Stimulated activated CD8-positive, alpha-beta memory T cell treated with anti-CD3 and anti-CD28 coated beads, Interleukin-7, amount 100 ng/mL, for 4 hours (primary cell): ENCODE results near the gene BRICD5.

Experiments used
- DNase-seq, 2 donors: peaks; one replicate each; pipeline ENCODE4 v3.0.0-alpha.2; 2020; ENCODE audit warnings: low read depth in 2 of 2

BRICD5 gene

DNA sequence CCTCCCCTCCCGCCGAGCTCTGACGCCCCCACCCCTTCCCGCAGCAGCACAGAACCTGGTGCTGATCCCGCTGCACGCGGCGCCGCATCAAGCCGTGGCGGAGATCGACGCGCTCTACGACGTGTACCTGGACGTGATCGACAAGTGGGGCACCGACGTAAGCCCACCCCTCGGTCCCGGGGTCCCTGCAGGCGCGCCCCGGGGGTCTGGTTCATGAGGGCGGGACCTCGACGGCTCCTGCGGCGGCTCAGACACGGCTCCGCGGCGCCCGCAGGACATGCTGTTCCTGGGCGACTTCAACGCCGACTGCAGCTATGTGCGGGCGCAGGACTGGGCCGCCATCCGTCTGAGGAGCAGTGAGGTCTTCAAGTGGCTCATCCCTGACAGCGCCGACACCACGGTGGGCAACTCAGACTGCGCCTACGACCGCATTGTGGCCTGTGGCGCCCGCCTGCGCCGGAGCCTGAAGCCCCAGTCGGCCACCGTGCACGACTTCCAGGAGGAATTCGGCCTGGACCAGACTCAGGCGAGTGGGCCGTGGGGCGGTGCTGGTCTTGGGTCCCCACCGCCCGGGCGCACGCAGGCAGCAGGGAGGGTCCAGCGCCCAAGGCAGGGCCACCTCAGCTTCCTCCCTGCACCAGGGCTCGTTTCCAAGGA, 27.0 kb upstream of the BRICD5 start:
- DNase-seq: no peak

DNA sequence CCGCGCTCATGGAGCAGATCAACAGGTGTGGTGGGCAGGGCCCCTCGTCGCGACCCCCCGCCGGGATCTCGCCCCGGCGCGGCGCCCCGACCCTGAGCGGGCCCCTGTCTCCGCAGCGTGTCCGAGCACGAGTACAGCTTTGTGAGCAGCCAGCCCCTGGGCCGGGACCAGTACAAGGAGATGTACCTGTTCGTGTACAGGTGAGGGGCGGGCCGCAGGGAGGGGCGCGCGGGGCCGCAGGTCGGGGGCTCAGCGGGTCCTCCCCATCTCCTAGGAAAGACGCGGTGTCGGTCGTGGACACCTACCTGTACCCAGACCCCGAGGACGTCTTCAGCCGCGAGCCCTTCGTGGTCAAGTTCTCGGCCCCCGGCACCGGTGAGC, 26.4 kb upstream of the BRICD5 start:
- DNase-seq: no peak

DNA sequence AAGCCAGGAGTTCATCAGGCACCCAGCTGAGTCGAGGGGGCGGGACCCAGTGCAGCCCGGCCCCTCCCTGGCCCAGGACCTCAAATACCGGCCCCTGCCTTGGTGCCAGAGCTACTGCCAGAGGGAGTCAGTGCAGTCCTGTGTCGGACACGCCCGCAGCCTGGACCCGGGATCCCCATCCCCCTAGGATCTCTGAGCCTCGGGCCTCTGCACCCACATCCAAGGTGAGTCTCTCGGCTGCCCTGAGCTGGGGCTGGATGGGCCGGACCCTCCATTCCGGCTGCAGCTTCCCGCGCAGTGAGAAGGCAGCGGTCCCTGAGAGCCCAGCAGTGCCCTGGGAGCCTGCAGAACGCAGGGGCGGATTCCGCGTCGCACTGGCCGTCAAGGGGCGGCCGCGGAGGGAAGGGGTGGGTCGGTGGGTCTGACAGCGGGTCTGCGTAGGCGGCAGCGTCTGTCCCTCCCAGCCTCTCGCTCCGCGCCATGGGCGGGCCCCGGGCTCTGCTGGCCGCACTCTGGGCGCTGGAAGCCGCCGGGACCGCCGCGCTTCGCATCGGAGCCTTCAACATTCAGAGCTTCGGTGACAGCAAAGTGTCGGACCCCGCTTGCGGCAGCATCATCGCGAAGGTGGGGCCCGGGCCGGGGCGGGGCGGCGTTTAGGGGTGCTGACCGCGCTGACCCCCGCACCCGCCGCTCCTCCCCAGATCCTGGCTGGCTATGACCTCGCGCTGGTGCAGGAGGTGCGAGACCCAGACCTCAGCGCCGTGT, 25.9 kb upstream of the BRICD5 start, which contains the start of gene DNASE1L2:
Gene DNASE1L2 (plus strand): TSS at position 108 of the 765 bp plus-strand sequence. CDS start 373 bp downstream, at position 481.
- no peak for DNase-seq

DNA sequence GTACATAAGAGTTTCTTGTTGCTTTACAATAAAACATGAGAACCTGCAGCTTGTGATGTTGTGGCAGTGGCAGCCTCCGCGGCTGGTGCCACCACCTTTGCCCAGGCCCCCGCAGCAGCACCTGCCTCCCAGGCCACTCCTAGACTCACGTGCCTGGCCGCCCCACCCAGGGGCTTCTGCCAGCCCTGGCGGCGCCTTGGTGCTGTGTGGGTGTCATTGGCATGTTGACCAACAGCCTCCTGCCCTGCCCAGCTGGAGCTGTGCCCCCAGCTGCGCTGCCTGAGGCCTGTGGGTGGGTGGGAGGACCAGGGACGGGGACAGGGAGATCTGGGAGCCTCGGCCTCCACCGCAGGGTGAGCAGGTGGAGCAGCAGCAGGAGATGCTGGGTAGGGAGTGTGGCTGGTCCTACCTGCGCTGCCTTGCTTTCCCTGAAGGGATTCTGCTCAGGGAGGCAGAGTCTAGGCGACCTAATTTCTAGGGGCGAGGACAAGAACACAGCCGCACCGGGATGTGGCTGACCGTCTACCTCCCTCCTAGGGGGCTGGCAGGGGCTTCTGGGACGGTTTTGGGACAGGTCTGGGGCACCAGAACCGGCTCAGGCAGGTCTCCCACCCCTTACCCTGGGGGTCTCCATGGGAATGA, 25.2 kb upstream of the BRICD5 start:
- no peak for DNase-seq

DNA sequence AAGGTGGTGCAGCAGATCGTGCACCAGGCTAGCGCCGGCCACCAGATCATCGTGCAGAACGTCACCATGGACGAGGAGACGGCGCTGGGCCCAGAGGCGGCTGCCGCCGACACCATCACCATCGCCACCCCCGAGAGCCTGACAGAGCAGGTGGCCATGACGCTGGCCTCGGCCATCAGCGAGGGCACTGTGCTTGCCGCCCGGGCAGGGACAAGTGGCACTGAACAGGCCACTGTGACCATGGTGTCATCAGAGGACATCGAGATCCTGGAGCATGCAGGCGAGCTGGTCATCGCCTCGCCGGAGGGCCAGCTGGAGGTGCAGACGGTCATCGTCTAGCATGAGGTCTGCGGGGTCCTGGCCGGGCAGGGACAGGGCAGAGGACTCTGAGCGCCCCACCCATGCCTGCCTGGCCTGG, 24.6 kb upstream of the BRICD5 start:
- no peak for DNase-seq

GRCh38 chr16:2234813-2235170, 24.1 kb upstream of the BRICD5 start:
- no peak for DNase-seq

DNA sequence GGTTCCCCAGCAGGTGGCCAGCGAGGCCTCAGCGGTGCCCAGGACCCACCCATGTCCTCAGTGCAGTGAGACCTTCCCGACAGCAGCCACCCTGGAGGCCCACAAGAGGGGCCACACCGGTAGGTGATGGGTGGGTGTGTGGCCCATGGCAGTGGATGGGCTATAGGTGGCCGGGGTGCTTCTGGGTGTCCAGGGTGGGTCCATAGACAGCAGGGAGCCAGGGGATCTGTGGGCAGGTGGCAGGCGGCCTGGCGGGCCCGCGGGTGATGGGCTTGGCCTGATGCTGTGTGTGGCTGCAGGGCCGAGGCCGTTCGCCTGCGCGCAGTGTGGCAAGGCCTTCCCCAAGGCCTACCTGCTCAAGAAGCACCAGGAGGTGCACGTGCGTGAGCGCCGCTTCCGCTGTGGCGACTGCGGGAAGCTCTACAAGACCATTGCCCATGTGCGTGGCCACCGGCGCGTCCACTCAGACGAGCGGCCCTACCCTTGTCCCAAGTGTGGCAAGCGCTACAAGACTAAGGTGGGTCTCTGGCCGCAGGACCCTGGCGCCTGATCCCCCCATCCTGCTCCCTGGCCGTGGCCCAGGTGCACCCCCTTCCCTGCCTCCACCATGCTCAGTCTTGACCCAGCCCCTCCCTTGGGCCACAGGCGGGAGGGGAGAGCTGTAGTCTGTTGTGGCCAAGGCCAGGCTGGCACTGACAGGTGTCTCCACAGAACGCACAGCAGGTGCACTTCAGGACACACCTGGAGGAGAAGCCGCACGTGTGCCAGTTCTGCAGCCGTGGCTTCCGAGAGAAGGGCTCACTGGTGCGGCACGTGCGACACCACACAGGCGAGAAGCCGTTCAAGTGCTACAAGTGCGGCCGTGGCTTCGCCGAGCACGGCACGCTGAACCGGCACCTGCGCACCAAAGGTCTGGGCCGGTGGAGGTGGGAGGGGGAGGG, 23.5 kb upstream of the BRICD5 start:
- DNase-seq: no peak

DNA sequence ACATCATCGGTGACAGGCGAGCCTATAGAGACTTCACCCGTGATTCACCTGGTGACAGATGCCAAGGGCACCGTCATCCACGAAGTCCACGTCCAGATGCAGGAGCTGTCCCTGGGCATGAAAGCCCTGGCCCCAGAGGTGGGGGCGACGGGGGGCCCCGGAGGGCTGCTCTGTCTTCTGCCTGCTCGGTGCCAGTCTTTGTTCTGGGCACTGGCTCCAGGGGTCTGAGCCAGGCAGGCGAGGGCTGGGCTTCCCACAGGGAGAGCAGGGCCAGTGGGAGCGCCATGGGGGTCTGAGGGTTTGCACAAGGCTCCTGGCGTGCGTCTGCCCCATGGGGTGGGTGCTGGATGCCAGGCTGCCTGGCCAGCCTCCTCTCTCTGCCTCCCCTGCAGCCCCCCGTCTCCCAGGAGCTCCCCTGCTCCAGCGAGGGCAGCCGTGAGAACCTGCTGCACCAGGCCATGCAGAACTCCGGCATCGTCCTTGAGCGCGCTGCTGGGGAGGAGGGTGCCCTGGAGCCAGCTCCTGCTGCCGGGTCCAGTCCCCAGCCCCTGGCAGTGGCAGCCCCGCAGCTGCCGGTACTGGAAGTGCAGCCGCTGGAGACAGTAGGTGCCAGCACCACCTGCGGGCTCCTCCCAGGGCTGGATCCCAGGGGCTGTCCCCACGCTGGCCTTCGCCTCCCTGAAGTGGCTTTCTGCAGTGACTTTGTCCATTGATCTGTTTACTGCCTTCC, 22.5 kb upstream of the BRICD5 start:
- no peak for DNase-seq

GRCh38 chr16:2232094-2232990, 21.7 kb upstream of the BRICD5 start:
- DNase-seq: no peak

- DNase-seq: no peak
These were observed 20.6 kb upstream of the BRICD5 start for GRCh38 chr16:2231016-2231931.

- DNase-seq: no peak
These were observed 19.7 kb upstream of the BRICD5 start for GRCh38 chr16:2230376-2230775.

DNA sequence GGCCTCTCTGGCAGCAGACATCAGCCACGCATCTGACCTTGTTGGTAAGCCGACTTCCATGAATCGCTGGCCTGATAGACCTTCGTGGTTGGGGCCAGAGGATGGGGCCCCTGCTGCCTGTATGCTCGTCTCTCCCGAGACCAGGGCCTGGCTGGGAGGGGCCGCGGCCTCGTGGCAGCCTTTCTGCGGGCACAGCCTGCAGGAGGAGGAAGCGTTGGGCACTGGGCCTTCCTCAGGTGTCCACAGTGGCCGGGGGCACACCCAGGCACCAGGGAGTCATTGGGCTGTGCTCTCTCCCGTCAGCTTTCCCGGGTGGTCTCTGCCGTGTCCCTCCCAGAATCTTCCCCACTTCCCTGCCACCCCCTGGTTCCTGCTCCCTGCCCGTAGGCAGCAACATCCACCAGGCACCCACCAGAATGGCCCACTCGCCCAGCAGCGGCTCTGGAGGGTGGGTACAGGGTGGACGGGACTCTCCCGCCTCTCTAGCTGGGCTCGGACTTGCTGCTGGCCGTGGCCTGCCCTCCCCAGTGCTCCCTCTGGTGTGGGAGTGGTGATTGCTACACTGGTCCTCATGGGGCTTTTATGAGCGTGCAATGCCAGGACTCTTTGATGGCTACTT, 19.1 kb upstream of the BRICD5 start:
- DNase-seq: no peak

- DNase-seq: no peak
These were observed 18.4 kb upstream of the BRICD5 start for GRCh38 chr16:2229091-2229490.

DNA sequence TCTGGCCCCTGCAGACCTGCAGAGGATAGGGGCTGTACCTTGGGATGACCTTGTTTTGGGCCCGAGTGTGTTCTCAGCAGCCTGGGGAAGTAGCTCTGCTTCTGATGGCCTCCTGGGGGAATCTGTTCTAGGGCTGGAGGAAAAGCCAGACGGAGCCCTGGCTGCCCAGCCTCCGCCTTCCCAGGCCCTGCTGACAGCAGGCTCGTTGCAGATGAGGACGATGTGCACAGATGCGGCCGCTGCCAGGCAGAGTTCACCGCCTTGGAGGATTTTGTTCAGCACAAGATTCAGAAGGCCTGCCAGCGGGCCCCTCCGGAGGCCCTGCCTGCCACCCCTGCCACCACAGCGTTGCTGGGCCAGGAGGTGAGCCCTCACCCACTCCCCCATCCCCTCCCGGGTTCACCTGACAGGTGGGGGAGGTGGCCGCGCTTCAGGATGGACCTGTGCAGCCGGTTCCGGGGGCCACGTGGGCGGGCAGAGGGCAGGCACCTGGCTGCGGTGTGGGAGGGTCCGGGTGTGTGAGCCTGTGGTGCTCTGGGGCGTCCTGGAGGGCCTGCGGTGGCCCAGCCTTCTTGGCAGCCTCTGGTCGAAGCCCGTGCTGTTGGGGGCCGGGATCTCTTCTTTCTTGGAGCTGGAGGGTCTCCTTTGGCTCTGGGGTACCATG, 17.6 kb upstream of the BRICD5 start:
- no peak for DNase-seq

DNA sequence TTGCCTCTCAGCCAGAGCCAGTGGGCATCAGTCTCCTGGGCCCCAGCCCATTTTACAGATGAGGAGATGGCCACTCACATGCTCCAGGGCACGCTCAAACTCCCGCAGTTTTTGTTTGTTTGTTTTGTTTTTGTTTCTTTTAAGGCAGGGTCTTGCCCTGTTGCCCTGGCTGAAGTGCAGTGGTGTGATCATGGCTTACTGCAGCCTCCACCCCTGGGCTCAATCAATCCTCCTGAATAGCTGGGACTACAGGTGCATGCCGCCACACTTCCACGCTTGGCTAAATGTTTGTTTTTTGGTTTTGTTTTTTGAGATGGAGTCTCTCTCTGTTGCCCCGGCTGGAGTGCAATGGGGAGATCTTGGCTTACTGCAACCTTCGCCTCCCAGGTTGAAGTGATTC, 16.3 kb upstream of the BRICD5 start:
- DNase-seq: no peak

DNA sequence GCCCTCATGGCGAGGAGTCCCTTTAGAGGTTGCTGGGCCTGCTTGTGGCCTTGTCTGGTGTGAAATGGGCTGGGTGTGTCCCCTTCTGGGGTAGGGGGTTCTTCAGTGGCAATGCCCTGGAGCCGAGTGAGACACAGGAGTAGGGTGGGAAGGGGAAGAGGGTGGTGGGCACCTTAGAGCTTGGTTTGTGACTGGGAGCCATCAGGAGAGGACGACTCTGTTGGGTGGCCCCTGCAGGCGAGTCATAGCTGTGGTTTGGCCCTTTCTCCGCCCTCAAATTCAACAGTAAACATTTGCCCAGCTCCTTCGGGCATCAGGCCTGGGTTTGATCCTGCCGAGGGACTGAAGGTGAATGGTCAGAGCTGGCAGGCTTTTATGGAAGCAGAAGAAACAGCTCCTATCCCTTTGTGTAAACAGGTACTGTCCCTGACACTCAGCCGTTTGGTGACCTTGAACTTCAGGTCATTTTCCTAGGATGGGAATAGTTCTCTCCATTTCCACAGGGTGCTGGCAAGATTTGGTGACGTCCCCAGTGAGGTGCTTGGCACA, 15.7 kb upstream of the BRICD5 start:
- no peak for DNase-seq

GRCh38 chr16:2223942-2224486, 13.4 kb upstream of the BRICD5 start:
- DNase-seq: no peak
